ENCODE results near the gene RNU7-1. TPM values are rescaled to one million over a fixed set of nuclear protein-coding genes. Genes with fewer than 3 reads are reported as not detected.

RNU7-1 gene
- total and polyA plus RNA-seq, 10 donors, result not detected

DNA sequence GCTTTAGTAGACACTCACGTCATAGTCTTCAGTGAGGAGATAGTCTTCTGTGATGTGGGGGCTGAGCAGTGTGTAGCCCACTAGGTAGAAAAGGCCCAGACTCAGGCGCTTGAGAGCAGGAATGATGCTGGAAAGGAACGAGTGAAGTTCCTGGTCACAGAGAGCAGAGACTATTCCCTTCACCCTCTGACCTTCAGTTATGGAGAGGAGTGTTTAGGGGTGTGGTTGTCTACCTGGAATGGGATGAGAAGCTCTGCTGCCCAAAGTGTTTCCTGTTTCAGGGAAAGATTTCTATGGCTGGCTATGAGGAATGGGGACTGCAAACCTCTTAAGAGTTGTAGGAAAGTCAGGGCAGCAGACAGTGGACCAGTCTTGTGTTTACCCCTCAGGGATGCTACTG lies 35.8 kb downstream of the RNU7-1 start:
- Histone ChIP-seq H3K4me1 (peaks cover 0 to 10% (median 0%) of the 10 kb centered on the region in 6 donors), H3K27me3 (replicated peaks in 1 of 7) (no peaks in the 10 kb centered on the region), H3K36me3 (peaks cover 3 to 100% (median 88%) of the 10 kb centered on the region in 6 donors), H3K27ac (no peak overlapping the region), H3K4me3 (no peak overlapping the region), H3K9me3 (no peaks in the 10 kb centered on the region)
- intact Hi-C loops (cut with DNase I; ENCODE audit: low total_unique reads), result loop anchor here (10.0 kb wide), 1 partner anchor 45 kb away; no protein-coding TSS in a partner anchor
- WGBS, 5 donors, result 82 to 90% (median 90%) methylated on average over 3 of the region's 3 CpGs
- TF ChIP-seq, protein P1, sequence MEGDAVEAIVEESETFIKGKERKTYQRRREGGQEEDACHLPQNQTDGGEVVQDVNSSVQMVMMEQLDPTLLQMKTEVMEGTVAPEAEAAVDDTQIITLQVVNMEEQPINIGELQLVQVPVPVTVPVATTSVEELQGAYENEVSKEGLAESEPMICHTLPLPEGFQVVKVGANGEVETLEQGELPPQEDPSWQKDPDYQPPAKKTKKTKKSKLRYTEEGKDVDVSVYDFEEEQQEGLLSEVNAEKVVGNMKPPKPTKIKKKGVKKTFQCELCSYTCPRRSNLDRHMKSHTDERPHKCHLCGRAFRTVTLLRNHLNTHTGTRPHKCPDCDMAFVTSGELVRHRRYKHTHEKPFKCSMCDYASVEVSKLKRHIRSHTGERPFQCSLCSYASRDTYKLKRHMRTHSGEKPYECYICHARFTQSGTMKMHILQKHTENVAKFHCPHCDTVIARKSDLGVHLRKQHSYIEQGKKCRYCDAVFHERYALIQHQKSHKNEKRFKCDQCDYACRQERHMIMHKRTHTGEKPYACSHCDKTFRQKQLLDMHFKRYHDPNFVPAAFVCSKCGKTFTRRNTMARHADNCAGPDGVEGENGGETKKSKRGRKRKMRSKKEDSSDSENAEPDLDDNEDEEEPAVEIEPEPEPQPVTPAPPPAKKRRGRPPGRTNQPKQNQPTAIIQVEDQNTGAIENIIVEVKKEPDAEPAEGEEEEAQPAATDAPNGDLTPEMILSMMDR (IDR thresholded peaks at IDR 0.05 in 8 of 11, conservative IDR thresholded peaks at IDR 0.05 in 3 of 11), result no peak
- TF ChIP-seq POLR2AphosphoS5 (IDR thresholded peaks at IDR 0.05) (no peak), POLR2A (IDR thresholded peaks at IDR 0.05) (no peak)
- DNase-seq, result no peak

DNA sequence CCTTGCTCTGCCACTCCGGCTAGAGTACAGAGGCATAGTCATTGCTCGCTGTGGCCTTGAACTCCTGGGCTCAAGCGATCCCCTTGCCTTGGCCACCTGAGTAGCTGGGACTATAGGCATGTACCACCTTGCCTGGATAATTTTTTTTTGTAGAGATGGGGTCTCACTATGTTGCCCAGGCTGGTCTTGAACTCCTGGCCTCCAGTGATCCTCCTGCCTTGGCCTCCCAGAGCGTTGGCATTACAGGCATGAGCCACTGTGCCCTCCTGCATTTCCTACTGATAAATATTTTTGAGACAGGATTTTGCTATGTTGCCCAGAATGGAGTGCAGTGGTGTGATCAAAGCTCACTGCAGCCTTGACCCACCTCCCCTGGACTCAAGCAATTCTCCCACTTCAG lies 36.5 kb downstream of the RNU7-1 start:
- Histone ChIP-seq H3K27ac (no peak overlapping the region), H3K9me3 (no peaks in the 10 kb centered on the region)
- TF ChIP-seq POLR2AphosphoS5 (IDR thresholded peaks at IDR 0.05) (no peak), POLR2A (IDR thresholded peaks at IDR 0.05) (no peak)
- TF ChIP-seq, protein P1 (IDR thresholded peaks at IDR 0.05 in 8 of 11, conservative IDR thresholded peaks at IDR 0.05 in 3 of 11), result no peak

DNA sequence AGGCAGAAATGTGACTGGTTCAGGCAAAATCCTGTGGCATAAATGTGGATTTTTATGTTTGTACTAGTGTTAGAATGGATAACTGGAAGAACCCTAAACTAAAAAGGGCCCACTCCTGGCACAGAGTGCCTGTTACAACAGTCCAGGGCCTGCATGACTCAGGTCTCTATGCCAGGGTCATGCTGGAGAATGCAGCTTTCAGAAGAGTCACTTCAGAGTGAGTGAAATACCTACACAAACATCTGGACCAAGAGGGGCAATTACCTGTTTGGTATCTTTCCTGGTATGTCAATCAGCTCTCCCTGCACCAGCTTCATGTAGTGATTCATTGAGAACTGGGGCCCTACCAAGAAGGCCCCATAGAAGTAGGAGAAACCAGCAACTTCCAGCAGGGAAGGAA lies 37.1 kb downstream of the RNU7-1 start:
- no peak overlapping the region for H3K27ac ChIP-seq
- intact Hi-C loops (cut with DNase I; ENCODE audit: low total_unique reads), result no loop called here
- TF ChIP-seq, protein P1 (IDR thresholded peaks at IDR 0.05 in 8 of 11, conservative IDR thresholded peaks at IDR 0.05 in 3 of 11), result no peak

More for the DNA sequence above, 36.5 kb downstream of the RNU7-1 start:
- intact Hi-C loops (cut with DNase I; ENCODE audit: low total_unique reads), result no loop called here
- no peak for DNase-seq
- Histone ChIP-seq H3K4me1 (peaks cover 0 to 8% (median 0%) of the 10 kb centered on the region in 6 donors), H3K27me3 (replicated peaks in 1 of 7) (no peaks in the 10 kb centered on the region), H3K4me3 (no peak overlapping the region), H3K36me3 (peaks cover 3 to 100% (median 84%) of the 10 kb centered on the region in 6 donors)
- WGBS, 5 donors, result 94 to 99% (median 95%) methylated on average over 4 of the region's 4 CpGs

DNA sequence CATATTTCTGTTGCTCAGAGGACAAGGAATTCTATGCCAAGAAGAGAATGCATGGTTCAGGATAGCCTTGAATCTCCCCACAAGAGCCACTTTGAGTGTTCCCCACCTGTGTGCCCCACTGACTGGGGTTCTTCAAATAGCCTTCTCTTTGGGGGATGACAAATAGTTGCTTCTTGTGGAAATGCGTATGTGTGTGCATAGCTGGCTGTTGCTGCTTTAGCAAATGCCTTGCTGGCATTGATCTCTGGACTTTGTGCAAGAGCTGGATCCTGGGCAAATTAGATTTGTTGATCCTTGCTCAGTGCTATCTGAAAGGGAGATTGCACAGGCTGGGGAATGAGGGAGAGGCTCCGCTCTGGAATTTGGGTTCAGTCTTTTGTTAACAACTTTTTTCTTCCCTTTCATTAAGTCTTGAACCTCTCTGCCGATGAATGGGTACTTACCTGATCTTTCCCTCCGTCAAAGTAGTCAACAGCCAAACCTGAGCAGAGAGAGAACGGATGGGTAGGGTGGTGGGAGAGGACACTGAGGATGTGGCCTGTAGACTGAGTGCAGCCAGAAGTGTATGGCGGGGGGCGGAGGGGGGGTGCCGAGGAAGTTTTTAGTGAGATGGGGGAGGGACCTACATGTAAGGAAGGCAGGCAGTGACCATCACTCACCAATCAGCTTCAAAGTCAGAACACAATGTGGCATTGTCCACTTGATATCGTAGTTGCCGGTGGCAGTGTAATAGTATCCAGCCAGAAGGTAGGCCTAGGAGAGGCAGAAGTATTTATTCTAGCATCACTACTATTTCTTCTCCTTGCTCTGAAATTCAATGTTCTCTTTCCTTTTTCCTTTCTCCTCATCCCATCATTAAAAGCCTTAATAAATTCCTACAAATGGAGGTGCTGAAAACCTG lies 37.8 kb downstream of the RNU7-1 start:
- H3K36me3 ChIP-seq, result peaks cover 3 to 100% (median 74%) of the 10 kb centered on the region in 6 donors
- no peak overlapping the region for H3K4me3 ChIP-seq
- H3K27ac ChIP-seq, result no peak overlapping the region
- TF ChIP-seq POLR2AphosphoS5 (IDR thresholded peaks at IDR 0.05) (no peak), POLR2A (IDR thresholded peaks at IDR 0.05) (no peak)
- TF ChIP-seq, protein P1 (IDR thresholded peaks at IDR 0.05 in 8 of 11, conservative IDR thresholded peaks at IDR 0.05 in 3 of 11), result no peak
- H3K4me1 ChIP-seq, result no peaks in the 10 kb centered on the region
- no peak for DNase-seq
- 94 to 98% (median 96%) methylated on average over 10 of the region's 10 CpGs for WGBS, 5 donors
- H3K9me3 ChIP-seq, result no peaks in the 10 kb centered on the region
- intact Hi-C loops (cut with DNase I; ENCODE audit: low total_unique reads), result no loop called here
- H3K27me3 ChIP-seq (replicated peaks in 1 of 7), result no peaks in the 10 kb centered on the region

More for the DNA sequence above, 37.1 kb downstream of the RNU7-1 start:
- no peak for DNase-seq
- no peak overlapping the region for H3K4me3 ChIP-seq
- no peaks in the 10 kb centered on the region for H3K27me3 ChIP-seq (replicated peaks in 1 of 7)
- H3K36me3 ChIP-seq, result peaks cover 3 to 100% (median 80%) of the 10 kb centered on the region in 6 donors
- H3K4me1 ChIP-seq, result peaks cover 0 to 5% (median 0%) of the 10 kb centered on the region in 6 donors
- H3K9me3 ChIP-seq, result no peaks in the 10 kb centered on the region

Data from spleen (tissue), 11 donors.